GM23248 (cell line): ENCODE data around the gene IL4. TPM values are rescaled to one million over a fixed set of nuclear protein-coding genes. Genes with fewer than 3 reads are reported as not detected.
"Not testable (repeated sequence)": the region's sequence is repeated elsewhere in the genome, so short reads cannot be mapped to it uniquely, and the experiment has no call there.

ENCODE experiments used
- DNase-seq: peaks from one replicate; pipeline ENCODE4 v3.0.0-alpha.2; 2015
- H2AFZ ChIP-seq: fragments of 200-600 bp; sonication (generic); 2 replicates; pipeline ENCODE4 v1.6.1; 2016; ENCODE audit warnings: antibody characterized with exemption
- H3F3A ChIP-seq: fragments of 200-600 bp; sonication (generic); 2 replicates; pipeline ENCODE4 v1.6.1; 2016; ENCODE audit warnings: mild to moderate bottlenecking, antibody characterized with exemption, mixed run types; ENCODE audit not compliant: insufficient read depth
- H3K27ac ChIP-seq: fragments of 200-600 bp; sonication (generic); 2 replicates; pipeline ENCODE4 v1.5.1; 2016; ENCODE audit warnings: mild to moderate bottlenecking
- H3K27me3 ChIP-seq: fragments of 200-600 bp; sonication (generic); replicated peaks from 2 replicates; pipeline ENCODE4 v1.6.1; 2016; ENCODE audit warnings: mild to moderate bottlenecking; ENCODE audit not compliant: insufficient read depth
- H3K36me3 ChIP-seq: fragments of 200-600 bp; sonication (generic); 2 replicates; pipeline ENCODE4 v1.6.1; 2016; ENCODE audit warnings: low read depth, mild to moderate bottlenecking
- H3K4me1 ChIP-seq: fragments of 200-600 bp; sonication (generic); 2 replicates; pipeline ENCODE4 v1.6.1; 2016; ENCODE audit warnings: mild to moderate bottlenecking; ENCODE audit not compliant: insufficient read depth
- H3K4me2 ChIP-seq: fragments of 200-600 bp; sonication (generic); one replicate; pipeline ENCODE4 v1.6.1; 2016; ENCODE audit warnings: mild to moderate bottlenecking; ENCODE audit not compliant: unreplicated experiment
- H3K4me3 ChIP-seq: fragments of 200-600 bp; sonication (generic); 2 replicates; pipeline ENCODE4 v1.5.1; 2016; ENCODE audit warnings: mild to moderate bottlenecking
- H3K79me2 ChIP-seq: fragments of 200-600 bp; sonication (generic); 2 replicates; pipeline ENCODE4 v1.6.1; 2016; ENCODE audit warnings: mild to moderate bottlenecking; ENCODE audit not compliant: insufficient read depth
- H3K9ac ChIP-seq: fragments of 200-600 bp; sonication (generic); 2 replicates; pipeline ENCODE4 v1.6.1; 2016; ENCODE audit warnings: mild to moderate bottlenecking
- H3K9me2 ChIP-seq: fragments of 200-600 bp; sonication (generic); 2 replicates; pipeline ENCODE4 v1.6.1; 2016; ENCODE audit warnings: mixed run types, mild to moderate bottlenecking, moderate library complexity; ENCODE audit not compliant: insufficient read depth
- H3K9me3 ChIP-seq: fragments of 200-600 bp; sonication (generic); one replicate; pipeline ENCODE4 v1.6.1; 2017; ENCODE audit warnings: low read depth
- H4K20me1 ChIP-seq: fragments of 200-600 bp; sonication (generic); 2 replicates; pipeline ENCODE4 v1.6.0; 2016; ENCODE audit not compliant: insufficient read depth
- EZH2 ChIP-seq: fragments of 200-600 bp; sonication (generic); IDR thresholded peaks from 2 replicates; pipeline ENCODE4 v1.6.1; 2018; ENCODE audit warnings: antibody characterized with exemption, mild to moderate bottlenecking; ENCODE audit not compliant: insufficient read depth, poor library complexity, severe bottlenecking
- EZH2phosphoT487 ChIP-seq: fragments of 200-600 bp; sonication (generic); IDR thresholded peaks from 2 replicates; pipeline ENCODE4 v1.6.1; 2018; ENCODE audit warnings: antibody characterized with exemption, moderate library complexity, mild to moderate bottlenecking, low read depth; ENCODE audit not compliant: insufficient read depth
- WGBS, 2 experiments: methylation state at CpG; one replicate each; pipeline ENCODE4 v1.1.6; 2015 to 2017; ENCODE audit warnings: low lambda C conversion rate in 2 of 2, low coverage in 1 of 2; ENCODE audit errors: missing lambda C conversion rate in 2 of 2; 5-methylcytosine and 5-hydroxymethylcytosine counted together
- in situ Hi-C: fragments of 300-500 bp; cut with MboI; formaldehyde crosslinking; loops from 2 replicates; pipeline ENCODE4 v1.15.0; 2020
- polyA plus RNA-seq: library from polyadenylated mRNA; unstranded; fragments of >200 nt; fragmentation: Nextera tagmentation; extraction: Ambion mirVana; gene quantifications from 2 replicates; pipeline ENCODE4 v1.2.1, GENCODE V29; 2016
- total RNA-seq: library from RNA; depleted of rRNA; stranded (reverse); fragments of >200 nt; shearing (Covaris generic); gene quantifications from 2 replicates; pipeline ENCODE4 v1.2.3, GENCODE V29; 2014; rRNA removed

The IL4 gene
- not detected in 2 replicates for total RNA-seq
- polyA plus RNA-seq = 0.34 TPM in 1 of 2 replicates, not detected in the other

DNA sequence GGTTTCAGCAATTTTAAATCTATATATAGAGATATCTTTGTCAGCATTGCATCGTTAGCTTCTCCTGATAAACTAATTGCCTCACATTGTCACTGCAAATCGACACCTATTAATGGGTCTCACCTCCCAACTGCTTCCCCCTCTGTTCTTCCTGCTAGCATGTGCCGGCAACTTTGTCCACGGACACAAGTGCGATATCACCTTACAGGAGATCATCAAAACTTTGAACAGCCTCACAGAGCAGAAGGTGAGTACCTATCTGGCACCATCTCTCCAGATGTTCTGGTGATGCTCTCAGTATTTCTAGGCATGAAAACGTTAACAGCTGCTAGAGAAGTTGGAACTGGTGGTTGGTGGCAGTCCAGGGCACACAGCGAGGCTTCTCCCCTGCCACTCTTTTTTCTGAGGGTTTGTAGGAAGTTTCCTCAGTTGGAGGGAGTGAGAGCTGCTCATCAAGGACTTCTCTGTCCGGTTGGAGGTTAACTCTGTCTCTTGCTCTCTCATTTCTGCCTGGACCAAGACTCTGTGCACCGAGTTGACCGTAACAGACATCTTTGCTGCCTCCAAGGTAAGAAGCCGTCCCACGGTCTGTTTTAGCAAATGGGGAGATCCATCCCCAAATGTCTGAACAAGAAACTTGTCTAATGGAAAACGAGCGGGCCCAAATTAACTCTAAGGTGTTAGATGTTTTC, at the start of gene IL4:
Gene IL4, plus strand, starts transcription at position 51 of the 692 bp plus-strand sequence. Its CDS starts 62 bp downstream, at position 113.
- Histone ChIP-seq H2AFZ (peak within 1 kb of the TSS; percentile 84), H3K4me2 (peak within 1 kb of the TSS; percentile 84), H3K9ac (peak within 1 kb of the TSS; percentile 76), H3K4me1 (peaks cover 31% of the 10 kb centered on the region), H4K20me1 (no peaks in the 10 kb centered on the region), H3K9me3 (no peaks in the 10 kb centered on the region), H3K36me3 (no peaks in the 10 kb centered on the region), H3K27ac (peak within 1 kb of the TSS; percentile 81), H3K79me2 (no peaks in the 10 kb centered on the region), H3K9me2 (no peaks in the 10 kb centered on the region), H3K4me3 (peak within 1 kb of the TSS; percentile 71), H3K27me3 (no peaks in the 10 kb centered on the region), H3F3A (peaks cover 37% of the 10 kb centered on the region)
- DNase-seq = no peak
- in situ Hi-C loops = no loop called here
- whole genome bisulfite sequencing, 2 experiments = 41 to 42% methylated on average over 14 of the region's 14 CpGs
- TF ChIP-seq EZH2phosphoT487 (no peak), EZH2 (no peak)

DNA sequence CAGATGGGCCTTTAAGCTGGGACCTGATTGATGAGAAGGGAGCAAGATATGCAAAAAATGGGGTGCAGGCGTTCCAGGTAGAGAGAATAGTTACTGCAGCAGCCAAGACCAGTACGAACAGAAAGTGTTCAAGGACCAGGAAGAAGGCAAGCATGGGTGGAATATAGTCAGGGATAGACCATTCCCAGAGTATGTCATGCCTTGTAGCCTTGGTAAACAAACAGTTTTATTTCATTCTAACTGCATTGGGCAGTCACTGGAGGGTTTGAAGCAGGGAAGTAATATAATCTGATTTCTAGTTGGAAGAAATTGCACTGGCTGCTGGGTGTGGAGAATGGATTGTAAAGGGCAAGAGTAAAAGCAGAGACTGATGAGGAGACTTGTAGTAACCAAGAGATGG, 46.3 kb upstream of the IL4 start:
- in situ Hi-C loops = no loop called here
- no peak for DNase-seq
- H3K27ac ChIP-seq = no peak overlapping the region
- no peaks in the 10 kb centered on the region for H3K79me2 ChIP-seq
- no peaks in the 10 kb centered on the region for H3K9me3 ChIP-seq
- H2AFZ ChIP-seq = no peak overlapping the region
- H4K20me1 ChIP-seq = no peaks in the 10 kb centered on the region
- no peaks in the 10 kb centered on the region for H3K36me3 ChIP-seq
- no peaks in the 10 kb centered on the region for H3K4me1 ChIP-seq
- WGBS, 2 experiments = 86% methylated on average over 2 of the region's 2 CpGs
- H3K9me2 ChIP-seq = no peaks in the 10 kb centered on the region
- TF ChIP-seq EZH2phosphoT487 (no peak), EZH2 (no peak)
- no peak overlapping the region for H3K4me2 ChIP-seq
- no peak overlapping the region for H3K4me3 ChIP-seq
- H3K27me3 ChIP-seq = no peaks in the 10 kb centered on the region
- no peaks in the 10 kb centered on the region for H3F3A ChIP-seq
- H3K9ac ChIP-seq = no peak overlapping the region

DNA sequence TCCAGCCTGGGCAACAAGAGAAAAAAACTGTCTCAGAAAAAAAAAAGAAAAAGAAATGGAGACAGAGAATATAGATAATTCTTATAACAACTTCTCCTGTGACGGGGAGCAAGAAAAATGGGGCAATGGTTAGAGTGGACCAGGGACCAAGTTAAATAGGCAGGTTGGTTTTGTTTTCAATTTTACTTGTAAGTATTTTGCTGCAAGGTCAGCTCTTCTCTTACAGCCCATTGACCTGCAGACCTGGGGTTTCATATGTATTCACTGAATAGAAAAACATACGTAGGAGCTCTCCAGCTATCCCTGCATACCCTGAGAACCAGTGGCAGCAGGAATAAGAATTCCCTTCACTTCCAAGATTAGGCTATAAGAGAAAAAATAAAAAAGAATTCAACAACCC, 45.0 kb upstream of the IL4 start:
- Histone ChIP-seq H3K27ac (no peak overlapping the region), H3K4me2 (no peak overlapping the region), H3F3A (no peaks in the 10 kb centered on the region), H3K9ac (no peak overlapping the region), H3K9me2 (no peaks in the 10 kb centered on the region), H3K4me1 (no peaks in the 10 kb centered on the region), H3K4me3 (no peak overlapping the region), H3K9me3 (no peaks in the 10 kb centered on the region), H2AFZ (no peak overlapping the region), H3K79me2 (no peaks in the 10 kb centered on the region), H3K36me3 (0 out of 2 replicates have a peak, but pooled peaks cover 4% of the 10 kb centered on the region), H3K27me3 (no peaks in the 10 kb centered on the region), H4K20me1 (no peaks in the 10 kb centered on the region)
- in situ Hi-C loops = no loop called here
- TF ChIP-seq EZH2phosphoT487 (no peak), EZH2 (no peak)
- no peak for DNase-seq
- WGBS, 2 experiments = 93 to 99% methylated on average over 2 of the region's 2 CpGs

DNA sequence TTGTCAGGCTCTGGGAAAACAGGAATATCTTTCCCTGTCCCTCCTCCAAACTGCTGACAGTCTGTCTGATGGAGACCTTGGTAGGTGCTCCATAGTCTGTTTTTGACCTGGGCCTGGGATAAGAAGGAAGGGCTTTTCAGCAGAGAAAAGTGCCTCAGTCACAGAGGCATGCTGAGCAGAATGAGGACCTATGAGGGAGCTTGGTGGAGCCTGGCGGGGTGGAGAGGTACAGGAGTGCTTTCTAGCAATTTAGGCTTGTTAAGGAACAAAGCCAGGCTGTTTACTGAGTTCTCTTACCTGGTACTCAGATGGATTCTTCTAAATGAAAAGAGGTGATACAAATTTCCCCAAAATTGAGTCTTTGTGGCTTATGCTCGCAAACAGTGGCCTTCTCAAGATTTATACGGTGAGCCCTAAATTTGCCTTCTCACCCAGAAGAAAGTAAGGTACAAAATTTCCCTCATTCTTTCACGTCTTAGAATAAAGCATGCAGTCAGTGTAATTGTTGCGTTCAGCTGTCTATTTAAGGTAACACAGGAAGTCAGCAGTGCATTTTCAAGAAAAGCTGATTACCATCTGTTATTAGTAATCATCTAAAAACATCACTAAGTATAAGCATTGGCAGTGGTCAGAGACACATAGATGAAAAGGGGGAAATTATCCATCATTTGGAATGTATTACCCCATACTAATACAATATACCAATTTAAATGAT, 44.4 kb upstream of the IL4 start:
- 77 to 80% methylated on average over 5 of the region's 5 CpGs for WGBS, 2 experiments
- H3K4me1 ChIP-seq = no peaks in the 10 kb centered on the region
- H3K9me2 ChIP-seq = no peaks in the 10 kb centered on the region
- H3K36me3 ChIP-seq = 0 out of 2 replicates have a peak, but pooled peaks cover 4% of the 10 kb centered on the region
- DNase-seq = no peak
- no peaks in the 10 kb centered on the region for H4K20me1 ChIP-seq
- TF ChIP-seq EZH2 (no peak), EZH2phosphoT487 (no peak)
- H3K9me3 ChIP-seq = no peaks in the 10 kb centered on the region
- no peak overlapping the region for H3K4me3 ChIP-seq
- H3K27ac ChIP-seq = no peak overlapping the region
- H3F3A ChIP-seq = no peaks in the 10 kb centered on the region
- H2AFZ ChIP-seq = no peak overlapping the region
- no peak overlapping the region for H3K4me2 ChIP-seq
- in situ Hi-C loops = no loop called here
- H3K27me3 ChIP-seq = no peaks in the 10 kb centered on the region
- no peak overlapping the region for H3K9ac ChIP-seq
- H3K79me2 ChIP-seq = no peaks in the 10 kb centered on the region

DNA sequence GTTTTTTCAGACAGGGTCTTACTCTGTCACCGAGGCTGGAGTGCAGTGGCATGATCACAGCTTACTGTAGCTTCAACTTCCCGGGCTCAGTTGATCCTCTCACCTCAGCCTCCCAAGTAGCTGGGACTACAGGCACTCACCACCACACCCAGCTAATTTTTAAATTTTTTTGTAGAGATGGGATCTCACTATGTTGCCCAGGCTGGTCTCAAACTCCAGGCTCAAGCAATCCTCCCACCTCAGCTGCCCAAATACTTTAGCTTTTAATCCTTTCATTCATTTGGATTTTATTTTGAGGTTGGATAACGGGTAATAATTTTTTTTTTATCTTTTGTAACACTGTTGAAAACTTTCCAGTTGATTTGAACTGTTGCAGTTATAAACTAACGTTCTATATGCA, 40.2 kb upstream of the IL4 start:
- H3K4me2 ChIP-seq, H2AFZ ChIP-seq, in situ Hi-C loops, H3F3A ChIP-seq, H4K20me1 ChIP-seq, H3K9ac ChIP-seq, H3K4me1 ChIP-seq, H3K9me2 ChIP-seq, H3K79me2 ChIP-seq, DNase-seq, H3K4me3 ChIP-seq, H3K27ac ChIP-seq, H3K9me3 ChIP-seq, H3K27me3 ChIP-seq: not testable (repeated sequence)
- 88 to 92% methylated on average over 4 of the region's 4 CpGs for WGBS, 2 experiments
- H3K36me3 ChIP-seq = peaks cover 11% of the 10 kb centered on the region
